ENCODE data around the gene ZMIZ1. TPM values are rescaled to one million over a fixed set of nuclear protein-coding genes. Genes with fewer than 3 reads are reported as not detected.

The ZMIZ1 gene
- total RNA-seq, 1 experiment from 2014 or later = 28.4 TPM

GRCh38 chr10:79113827-79114226 lies 45.1 kb downstream of the ZMIZ1 start:
- H3K36me3 ChIP-seq (ENCODE audit: control insufficient read depth in 1 of 2, insufficient read depth in 2 of 2, low read length in 2 of 2) = 0 out of 4 replicates have a peak, but pooled peaks cover 0 to 3% of the 10 kb centered on the region in 2 experiments
- no peak for TF ChIP-seq SP1 (IDR thresholded peaks at IDR 0.05; ENCODE audit: low read depth)
- no peak for TF ChIP-seq YY1 (IDR thresholded peaks at IDR 0.05; ENCODE audit: extremely low read depth, insufficient replicate concordance, low read depth, low read length)
- no peak for TF ChIP-seq ZFX (IDR thresholded peaks at IDR 0.05)
- TF ChIP-seq ATF3 (IDR thresholded peaks at IDR 0.05) = no peak
- no peak for TF ChIP-seq POLR2AphosphoS5 (IDR thresholded peaks at IDR 0.05; ENCODE audit: low read depth, low read length)
- no peak for TF ChIP-seq EZH2phosphoT487 (IDR thresholded peaks at IDR 0.05; ENCODE audit: borderline replicate concordance)
- no peak overlapping the region for H3K9ac ChIP-seq (ENCODE audit: low read length)
- no peak overlapping the region for H3K4me3 ChIP-seq (replicated peaks in 1 of 2; ENCODE audit: low read depth in 1 of 2, low read length in 2 of 2)
- peaks cover 0 to 28% of the 10 kb centered on the region in 2 experiments; a peak in 2 of 4 replicates for H3K4me1 ChIP-seq (ENCODE audit: control insufficient read depth in 1 of 2, insufficient read depth in 2 of 2, low read length in 2 of 2)
- BruUV-seq (replicated peaks) = no TSS peak
- intact Hi-C loops (cut with micrococcal nuclease) = no loop called here
- H3K4me2 ChIP-seq (ENCODE audit: low read length) = no peak overlapping the region
- POLR2A ChIA-PET = no interaction called here
- H3K9me3 ChIP-seq (ENCODE audit: control insufficient read depth in 1 of 2, insufficient read depth in 1 of 2, low read depth in 1 of 2, low read length in 2 of 2) = no peaks in the 10 kb centered on the region
- RAD21 ChIA-PET (ENCODE audit: low non-redundant PET in 1 of 2, low total read pairs in 2 of 2, uncharacterized antibody in 2 of 2, unreplicated experiment in 2 of 2) = interaction anchor here in 1 of 2 experiments (0.6 kb wide), 1 partner anchor 9 kb away, joined by 4 read pairs; no protein-coding TSS in a partner anchor
- CTCF ChIA-PET = no interaction called here
- no peaks in the 10 kb centered on the region for H3K27me3 ChIP-seq (ENCODE audit: insufficient read depth, low read length)
- no peak overlapping the region for H3K27ac ChIP-seq (ENCODE audit: low read depth, low read length)
- DNase-seq (ENCODE audit: low read depth, low spot score) (no peak), ATAC-seq (no peak)
- H4K20me1 ChIP-seq (ENCODE audit: insufficient read depth) = no peaks in the 10 kb centered on the region
- peaks cover 22% of the 10 kb centered on the region; the same call in 1 of the 2 replicates for H3K79me2 ChIP-seq (ENCODE audit: insufficient read depth, low read length)
- no peaks in the 10 kb centered on the region for H3K9me2 ChIP-seq (ENCODE audit: insufficient read depth)
- H2AFZ ChIP-seq (ENCODE audit: low read depth, low read length, poor library complexity, severe bottlenecking) = no peak overlapping the region

- no peaks in the 10 kb centered on the region for H3K27me3 ChIP-seq (ENCODE audit: insufficient read depth, low read length)
- no peak overlapping the region for H2AFZ ChIP-seq (ENCODE audit: low read depth, low read length, poor library complexity, severe bottlenecking)
- no peak for TF ChIP-seq YY1 (IDR thresholded peaks at IDR 0.05; ENCODE audit: extremely low read depth, insufficient replicate concordance, low read depth, low read length)
- TF ChIP-seq REST (IDR thresholded peaks at IDR 0.05; ENCODE audit: low read depth) = no peak
- TF ChIP-seq CBX3 (IDR thresholded peaks at IDR 0.05; ENCODE audit: low read depth) = no peak
- no peak for TF ChIP-seq POLR2AphosphoS5 (IDR thresholded peaks at IDR 0.05; ENCODE audit: low read depth, low read length)
- TF ChIP-seq SRF (IDR thresholded peaks at IDR 0.05; ENCODE audit: low read depth) = no peak
- TF ChIP-seq SIN3A (IDR thresholded peaks at IDR 0.05; ENCODE audit: low read depth) = no peak
- no peak for TF ChIP-seq EZH2 (IDR thresholded peaks at IDR 0.05)
- no peak for TF ChIP-seq TCF7L2 (IDR thresholded peaks at IDR 0.05; ENCODE audit: borderline replicate concordance, extremely low read depth, insufficient read depth, insufficient read length)
- TF ChIP-seq EZH2phosphoT487 (IDR thresholded peaks at IDR 0.05; ENCODE audit: borderline replicate concordance) = no peak
- TF ChIP-seq EGR1 (IDR thresholded peaks at IDR 0.05; ENCODE audit: low read depth) = no peak
- no peak for TF ChIP-seq POLR2A (IDR thresholded peaks at IDR 0.05; ENCODE audit: borderline replicate concordance, extremely low read depth, insufficient read depth, insufficient read length)
- TF ChIP-seq ELF1 (IDR thresholded peaks at IDR 0.05; ENCODE audit: borderline replicate concordance, low read depth) = no peak
- TF ChIP-seq ZFX (IDR thresholded peaks at IDR 0.05) = no peak
- TF ChIP-seq ATF3 (IDR thresholded peaks at IDR 0.05) = no peak
- TF ChIP-seq CEBPB (IDR thresholded peaks at IDR 0.05; ENCODE audit: low read depth) = no peak
- no peak for TF ChIP-seq RAD21 (IDR thresholded peaks at IDR 0.05; ENCODE audit: low read depth)
- intact Hi-C loops (cut with micrococcal nuclease) = no loop called here
- CTCF ChIA-PET = no interaction called here
- H3K4me1 ChIP-seq (ENCODE audit: control insufficient read depth in 1 of 2, insufficient read depth in 2 of 2, low read length in 2 of 2) = peaks cover 0 to 28% of the 10 kb centered on the region in 2 experiments; a peak in 2 of 4 replicates
- no peak overlapping the region for H3K27ac ChIP-seq (ENCODE audit: low read depth, low read length)
- POLR2A ChIA-PET = no interaction called here
- no peaks in the 10 kb centered on the region for H4K20me1 ChIP-seq (ENCODE audit: insufficient read depth)
- DNase-seq (ENCODE audit: low read depth, low spot score) (no peak), ATAC-seq (no peak)
- H3K9me3 ChIP-seq (ENCODE audit: control insufficient read depth in 1 of 2, insufficient read depth in 1 of 2, low read depth in 1 of 2, low read length in 2 of 2) = no peaks in the 10 kb centered on the region
- no TSS peak for BruUV-seq (replicated peaks)
- RAD21 ChIA-PET (ENCODE audit: low non-redundant PET in 1 of 2, low total read pairs in 2 of 2, uncharacterized antibody in 2 of 2, unreplicated experiment in 2 of 2) = no interaction called here
- H3K9me2 ChIP-seq (ENCODE audit: insufficient read depth) = no peaks in the 10 kb centered on the region
- no peak overlapping the region for H3K4me3 ChIP-seq (replicated peaks in 1 of 2; ENCODE audit: low read depth in 1 of 2, low read length in 2 of 2)
- no peak overlapping the region for H3K9ac ChIP-seq (ENCODE audit: low read length)
- H3K79me2 ChIP-seq (ENCODE audit: insufficient read depth, low read length) = peaks cover 22% of the 10 kb centered on the region; the same call in 1 of the 2 replicates
- 0 out of 4 replicates have a peak, but pooled peaks cover 0 to 3% of the 10 kb centered on the region in 2 experiments for H3K36me3 ChIP-seq (ENCODE audit: control insufficient read depth in 1 of 2, insufficient read depth in 2 of 2, low read length in 2 of 2)
- no peak overlapping the region for H3K4me2 ChIP-seq (ENCODE audit: low read length)
Measured at GRCh38 chr10:79115302-79115701, 46.5 kb downstream of the ZMIZ1 start.
